Epithelial cell of esophagus (primary cell): ENCODE data around the gene TMCO4.

ENCODE experiments used
- DNase-seq: peaks from one replicate; pipeline ENCODE4 v3.0.0; 2010; ENCODE audit warnings: low read depth
- H3K4me3 ChIP-seq: 2 replicates; pipeline ENCODE4 v1.5.1; 2011; ENCODE audit warnings: mild to moderate bottlenecking, low read length, control low read depth
- CTCF ChIP-seq: IDR thresholded peaks from 2 replicates; pipeline ENCODE4 v1.5.1; 2011; ENCODE audit warnings: low read depth, mild to moderate bottlenecking, low read length, control low read depth, inconsistent platforms; ENCODE audit not compliant: insufficient read depth; ENCODE audit errors: missing control alignments

TMCO4 gene

GRCh38 chr1:19710825-19711611, 88.7 kb downstream of the TMCO4 start:
- no peak for DNase-seq
- TF ChIP-seq CTCF, result no peak
- no peak overlapping the region for H3K4me3 ChIP-seq

- no peak for TF ChIP-seq CTCF
- no peak for DNase-seq
- no peak overlapping the region for H3K4me3 ChIP-seq
Measured at GRCh38 chr1:19709260-19709793, 90.4 kb downstream of the TMCO4 start.

- H3K4me3 ChIP-seq, result no peak overlapping the region
- no peak for DNase-seq
- TF ChIP-seq CTCF, result no peak
Measured at GRCh38 chr1:19708567-19709110, 91.1 kb downstream of the TMCO4 start.

- DNase-seq, result no peak
- H3K4me3 ChIP-seq, result no peak overlapping the region
- TF ChIP-seq CTCF, result no peak
Measured at GRCh38 chr1:19706136-19706535, 93.6 kb downstream of the TMCO4 start.

- H3K4me3 ChIP-seq, result no peak overlapping the region
- TF ChIP-seq CTCF, result no peak
- no peak for DNase-seq
Measured at GRCh38 chr1:19705464-19705863, 94.3 kb downstream of the TMCO4 start.

GRCh38 chr1:19704247-19705113, 95.2 kb downstream of the TMCO4 start:
- peak; percentile 96 for TF ChIP-seq CTCF
- no peak overlapping the region for H3K4me3 ChIP-seq
- peak; percentile 77 for DNase-seq
